ENCODE measurements around the gene KCTD21.

Gene KCTD21

DNA sequence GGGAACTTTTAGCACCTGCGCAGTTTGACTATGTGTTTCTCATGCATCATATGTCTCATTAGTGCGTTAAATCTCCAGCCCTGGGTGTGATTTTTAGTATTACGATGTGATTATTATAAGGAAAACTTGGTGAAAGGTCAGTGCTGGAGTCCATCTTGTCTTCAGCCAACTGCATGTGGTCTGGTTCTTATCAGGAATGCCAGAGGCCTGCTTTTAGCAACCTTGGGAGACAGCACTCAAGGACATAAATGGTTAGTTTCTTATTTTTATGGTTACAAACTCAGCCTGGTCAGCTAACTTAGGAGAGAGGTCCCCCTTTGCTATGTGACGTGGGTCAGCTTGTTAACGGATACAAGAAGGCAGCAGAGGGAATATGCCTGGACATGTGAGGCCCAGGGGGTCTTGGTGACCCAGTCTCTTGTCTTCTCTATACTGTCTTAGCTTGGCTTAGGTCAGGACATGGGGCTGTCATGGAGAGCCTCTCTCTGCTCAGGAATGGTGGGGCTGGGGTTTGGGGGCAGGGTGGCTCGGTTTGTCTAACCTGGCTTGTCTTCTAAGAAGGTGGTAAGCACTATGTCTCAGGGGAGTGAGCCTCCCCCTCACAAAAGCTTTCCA, 21.5 kb downstream of the KCTD21 start:
- FAIRE-seq = no peak
- no peak for TF ChIP-seq POLR2A (IDR thresholded peaks at IDR 0.05; ENCODE audit: low read depth, low read length)
- DNase-seq (ENCODE audit: insufficient read length, low spot score) = no peak

- no peak for FAIRE-seq
- no peak for TF ChIP-seq POLR2A (IDR thresholded peaks at IDR 0.05; ENCODE audit: low read depth, low read length)
Observed at GRCh38 chr11:78164471-78164870, 24.0 kb downstream of the KCTD21 start.

GRCh38 chr11:78163828-78164227, 24.6 kb downstream of the KCTD21 start:
- no peak for FAIRE-seq
- DNase-seq (ENCODE audit: insufficient read length, low spot score) = no peak
- no peak for TF ChIP-seq POLR2A (IDR thresholded peaks at IDR 0.05; ENCODE audit: low read depth, low read length)

More at GRCh38 chr11:78164471-78164870, 24.0 kb downstream of the KCTD21 start:
- no peak for DNase-seq (ENCODE audit: insufficient read length, low spot score)

- no peak for FAIRE-seq
- no peak for TF ChIP-seq POLR2A (IDR thresholded peaks at IDR 0.05; ENCODE audit: low read depth, low read length)
- DNase-seq (ENCODE audit: insufficient read length, low spot score) = no peak
Observed at GRCh38 chr11:78161962-78162371, 26.5 kb downstream of the KCTD21 start.

- no peak for TF ChIP-seq POLR2A (IDR thresholded peaks at IDR 0.05; ENCODE audit: low read depth, low read length)
- FAIRE-seq (no peak), DNase-seq (ENCODE audit: insufficient read length, low spot score) (no peak)
Observed at GRCh38 chr11:78161346-78161745, 27.1 kb downstream of the KCTD21 start.

DNA sequence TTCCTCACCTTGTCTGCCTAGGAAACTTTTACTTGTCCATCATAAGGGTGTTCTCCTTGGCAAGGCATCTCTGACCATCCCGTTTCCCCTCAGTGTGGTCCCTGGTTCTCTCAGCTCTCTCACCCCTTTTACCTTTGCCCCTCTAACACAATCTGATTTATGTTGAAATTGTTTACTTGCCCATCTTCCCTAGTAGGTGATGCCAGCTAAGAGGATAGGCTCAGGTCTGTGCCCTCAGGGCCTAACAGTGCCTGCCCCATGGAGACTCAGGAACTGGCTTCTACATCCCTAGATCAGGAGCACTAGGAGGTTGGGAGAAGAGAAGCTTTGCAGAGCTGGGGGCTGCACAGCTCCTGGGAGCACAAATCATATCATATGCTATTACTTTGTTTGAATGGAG, 27.9 kb downstream of the KCTD21 start:
- no peak for DNase-seq (ENCODE audit: insufficient read length, low spot score)
- no peak for FAIRE-seq
- TF ChIP-seq POLR2A (IDR thresholded peaks at IDR 0.05; ENCODE audit: low read depth, low read length) = no peak

GRCh38 chr11:78158987-78159652, 29.3 kb downstream of the KCTD21 start:
- FAIRE-seq (no peak), DNase-seq (ENCODE audit: insufficient read length, low spot score) (no peak)
- no peak for TF ChIP-seq POLR2A (IDR thresholded peaks at IDR 0.05; ENCODE audit: low read depth, low read length)

DNA sequence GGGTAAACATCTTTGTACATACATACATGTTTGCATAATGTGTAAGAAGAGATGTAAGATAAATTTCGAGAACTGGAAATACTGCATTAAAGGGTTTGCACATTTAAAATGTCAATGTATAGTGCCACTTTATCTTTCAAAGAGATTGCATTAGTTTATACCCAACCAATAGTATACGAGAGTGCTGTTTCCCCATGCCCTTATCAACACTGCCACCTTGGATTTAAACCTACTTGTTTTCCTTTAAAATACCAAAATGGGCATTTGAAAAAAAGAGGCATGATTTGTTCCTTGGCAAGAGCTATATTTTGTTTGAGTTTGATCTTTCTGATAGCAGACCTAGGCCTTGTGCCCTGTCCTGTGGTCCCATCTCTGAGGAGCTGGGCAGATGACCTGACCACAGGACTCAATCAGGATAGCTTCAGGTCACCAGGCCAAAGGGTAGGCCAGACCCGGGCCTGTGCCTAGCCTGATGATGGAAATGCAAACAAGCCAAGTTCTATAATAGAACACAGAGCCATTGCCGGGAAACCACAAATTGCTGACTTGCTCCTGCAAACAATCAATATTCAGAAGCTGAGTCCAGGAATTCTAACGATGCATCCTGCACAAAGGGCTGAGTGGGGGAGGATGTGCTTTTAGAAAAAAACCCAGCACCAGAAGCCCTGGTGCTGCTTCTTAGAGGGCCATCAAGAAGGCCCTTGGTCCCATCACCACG, 32.1 kb downstream of the KCTD21 start:
- TF ChIP-seq POLR2A (IDR thresholded peaks at IDR 0.05; ENCODE audit: low read depth, low read length) = no peak
- DNase-seq (ENCODE audit: insufficient read length, low spot score) = no peak
- no peak for FAIRE-seq

GRCh38 chr11:78151804-78152203, 36.6 kb downstream of the KCTD21 start:
- DNase-seq (ENCODE audit: insufficient read length, low spot score) (no peak), FAIRE-seq (no peak)
- TF ChIP-seq POLR2A (IDR thresholded peaks at IDR 0.05; ENCODE audit: low read depth, low read length) = no peak

- DNase-seq (ENCODE audit: insufficient read length, low spot score) (no peak), FAIRE-seq (no peak)
- TF ChIP-seq POLR2A (IDR thresholded peaks at IDR 0.05; ENCODE audit: low read depth, low read length) = no peak
Observed at GRCh38 chr11:78150754-78151153, 37.7 kb downstream of the KCTD21 start.

DNA sequence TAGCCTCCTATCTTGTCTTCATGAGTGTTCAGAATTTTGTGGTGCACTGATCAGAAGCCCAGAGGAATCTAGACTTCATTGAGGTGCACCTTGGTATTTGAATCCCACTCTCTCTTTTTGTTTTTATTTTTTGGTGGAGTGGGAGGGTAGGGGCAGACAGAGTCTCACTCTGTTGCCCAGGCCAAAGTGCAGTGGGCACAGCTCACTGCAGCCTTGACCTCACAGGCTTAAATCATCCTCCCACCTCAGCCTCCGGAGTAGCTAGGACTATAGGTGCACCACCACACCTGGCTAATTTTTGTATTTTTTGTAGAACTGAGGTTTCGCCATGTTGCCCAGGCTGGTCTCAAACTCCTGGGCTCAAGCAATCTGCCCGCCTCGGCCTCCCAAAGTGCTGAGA, 38.1 kb downstream of the KCTD21 start:
- TF ChIP-seq POLR2A (IDR thresholded peaks at IDR 0.05; ENCODE audit: low read depth, low read length) = no peak
- FAIRE-seq = no peak
- no peak for DNase-seq (ENCODE audit: insufficient read length, low spot score)

DNA sequence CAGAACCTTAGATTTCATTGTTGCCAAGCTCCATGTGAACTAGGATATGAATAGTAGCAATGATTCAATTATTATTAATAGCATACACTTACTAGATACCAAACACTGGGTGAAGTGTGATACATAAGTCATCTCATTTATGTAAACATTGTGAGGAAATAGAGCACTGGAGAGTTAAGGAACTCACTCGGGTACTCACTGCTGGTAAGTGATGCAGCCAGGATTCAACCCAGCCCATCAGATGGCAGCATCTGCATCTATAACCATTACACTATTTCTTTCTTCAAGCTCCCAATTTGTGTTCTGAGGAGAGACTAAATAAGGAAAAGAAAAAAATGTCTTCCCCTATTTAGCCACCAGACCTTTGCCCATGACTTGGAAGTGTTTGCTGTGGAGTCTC, 38.8 kb downstream of the KCTD21 start:
- DNase-seq (ENCODE audit: insufficient read length, low spot score) (no peak), FAIRE-seq (no peak)
- no peak for TF ChIP-seq POLR2A (IDR thresholded peaks at IDR 0.05; ENCODE audit: low read depth, low read length)

- DNase-seq (ENCODE audit: insufficient read length, low spot score) (no peak), FAIRE-seq (no peak)
- no peak for TF ChIP-seq POLR2A (IDR thresholded peaks at IDR 0.05; ENCODE audit: low read depth, low read length)
Observed at GRCh38 chr11:78147807-78148206, 40.6 kb downstream of the KCTD21 start.

DNA sequence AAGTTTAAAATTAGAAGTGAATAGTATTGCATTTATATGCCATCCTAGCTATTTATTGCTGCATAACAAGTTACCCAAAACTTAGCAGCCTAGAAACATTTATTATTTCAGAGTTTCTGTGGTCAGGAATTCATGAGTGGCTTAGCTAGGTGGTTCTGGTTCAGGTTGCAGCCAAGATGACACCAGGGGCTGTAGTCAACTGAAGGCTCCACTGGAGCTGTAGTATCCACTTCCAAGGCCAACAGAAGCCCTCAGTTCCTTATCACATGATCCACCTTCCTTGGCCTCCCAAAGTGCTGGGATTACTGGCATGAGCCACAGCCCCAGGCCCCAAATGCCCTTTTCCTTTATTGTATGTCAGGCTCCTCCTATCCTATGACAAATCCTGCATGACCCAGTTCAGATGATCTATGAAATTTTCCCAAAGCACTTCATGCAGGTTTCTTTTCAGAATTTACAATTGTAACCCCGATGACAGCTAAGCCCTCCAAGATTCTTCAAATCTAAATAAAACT, 42.9 kb downstream of the KCTD21 start:
- TF ChIP-seq POLR2A (IDR thresholded peaks at IDR 0.05; ENCODE audit: low read depth, low read length) = no peak
- no peak for DNase-seq (ENCODE audit: insufficient read length, low spot score)
- FAIRE-seq = no peak
